NCI-H2227 treated with DMSO at 0.1 percent for 48 hours (cell line): ENCODE results near the gene TGFA.
A peak's percentile ranks its signal among the peaks of the same experiment; 100 is the strongest.

Source experiments
- DNase-seq: peaks from one replicate; lab custom pipeline; 2025; lab: John Stamatoyannopoulos, UW

TGFA gene

GRCh38 chr2:70552501-70553333 lies 909 bp downstream of the TGFA start:
- DNase-seq, result no peak

GRCh38 chr2:70551167-70551566 lies 2.5 kb downstream of the TGFA start:
- no peak for DNase-seq

GRCh38 chr2:70549962-70550361 lies 3.7 kb downstream of the TGFA start:
- no peak for DNase-seq

GRCh38 chr2:70549064-70549710 lies 4.4 kb downstream of the TGFA start:
- DNase-seq, result no peak

- DNase-seq, result no peak
Observed at GRCh38 chr2:70548233-70548632, 5.4 kb downstream of the TGFA start.

GRCh38 chr2:70546885-70547284 lies 6.7 kb downstream of the TGFA start:
- DNase-seq, result no peak

- DNase-seq, result no peak
Observed at GRCh38 chr2:70546376-70546775, 7.2 kb downstream of the TGFA start.

- peak; percentile 40 for DNase-seq
Observed at GRCh38 chr2:70541481-70542020, 12.1 kb downstream of the TGFA start.

- DNase-seq, result no peak
Observed at GRCh38 chr2:70537840-70538239, 15.8 kb downstream of the TGFA start.

GRCh38 chr2:70536517-70537055 lies 17.0 kb downstream of the TGFA start:
- DNase-seq, result no peak

- no peak for DNase-seq
Observed at GRCh38 chr2:70535573-70535972, 18.1 kb downstream of the TGFA start.

GRCh38 chr2:70534183-70534836 lies 19.3 kb downstream of the TGFA start:
- DNase-seq, result no peak

GRCh38 chr2:70532244-70532935 lies 21.2 kb downstream of the TGFA start:
- DNase-seq, result no peak

- DNase-seq, result no peak
Observed at GRCh38 chr2:70531419-70532086, 22.1 kb downstream of the TGFA start.

GRCh38 chr2:70529610-70530009 lies 24.0 kb downstream of the TGFA start:
- no peak for DNase-seq

GRCh38 chr2:70528929-70529328 lies 24.7 kb downstream of the TGFA start:
- DNase-seq, result no peak

- DNase-seq, result no peak
Observed at GRCh38 chr2:70528276-70528675, 25.4 kb downstream of the TGFA start.

- DNase-seq, result no peak
Observed at GRCh38 chr2:70527447-70528080, 26.1 kb downstream of the TGFA start.

GRCh38 chr2:70526126-70526525 lies 27.5 kb downstream of the TGFA start:
- no peak for DNase-seq

GRCh38 chr2:70525032-70525431 lies 28.6 kb downstream of the TGFA start:
- no peak for DNase-seq
